ENCODE measurements around the gene FARP2.

The FARP2 gene

DNA sequence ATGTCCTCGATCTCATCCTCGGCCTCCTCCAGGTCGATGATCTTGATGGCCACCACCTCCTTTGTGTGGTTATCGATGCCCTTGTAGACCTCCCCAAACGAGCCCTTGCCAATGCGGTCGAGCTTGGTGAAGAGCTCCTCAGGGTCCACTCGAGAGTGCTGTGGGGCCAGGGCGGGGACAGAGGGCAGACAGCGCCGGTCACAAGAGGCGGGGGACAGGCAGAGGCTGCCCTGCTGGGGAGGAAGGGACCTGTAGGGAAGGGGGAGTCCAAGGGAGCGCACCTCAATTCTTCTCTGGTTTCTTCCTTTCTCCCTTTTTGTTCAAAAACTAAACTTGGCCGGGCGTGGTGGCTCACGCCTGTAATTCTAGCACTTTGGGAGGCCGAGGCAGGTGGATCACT is 145.5 kb downstream of the FARP2 start:
- H3K4me2 ChIP-seq (ENCODE audit: low read length) = no peak overlapping the region
- TF ChIP-seq CTCF (IDR thresholded peaks at IDR 0.05; ENCODE audit: low read depth, low read length) (no peak), EZH2phosphoT487 (IDR thresholded peaks at IDR 0.05; ENCODE audit: low read depth) (no peak)
- no peak overlapping the region for H3K9ac ChIP-seq (ENCODE audit: low read length)
- no peaks in the 10 kb centered on the region for H3K36me3 ChIP-seq (replicated peaks; ENCODE audit: low read depth, low read length)
- peaks cover 7% of the 10 kb centered on the region; the same call in 1 of the 2 replicates for H3K79me2 ChIP-seq (ENCODE audit: low read length)
- no peak overlapping the region for H2AFZ ChIP-seq (ENCODE audit: low read depth, low read length)
- H3K4me1 ChIP-seq (ENCODE audit: low read length) = no peaks in the 10 kb centered on the region
- H3K9me3 ChIP-seq (ENCODE audit: insufficient read depth, low read length) = no peaks in the 10 kb centered on the region
- no peaks in the 10 kb centered on the region for H4K20me1 ChIP-seq (ENCODE audit: insufficient read depth, low read length)
- H3K27ac ChIP-seq (ENCODE audit: low read length) = no peak overlapping the region
- no peak overlapping the region for H3K4me3 ChIP-seq (ENCODE audit: low read length)
- no peaks in the 10 kb centered on the region for H3K27me3 ChIP-seq (ENCODE audit: low read depth, low read length)

GRCh38 chr2:241502281-241502680 is 146.2 kb downstream of the FARP2 start:
- TF ChIP-seq EZH2phosphoT487 (IDR thresholded peaks at IDR 0.05; ENCODE audit: low read depth) (no peak), CTCF (IDR thresholded peaks at IDR 0.05; ENCODE audit: low read depth, low read length) (no peak)
- Histone ChIP-seq H3K36me3 (replicated peaks; ENCODE audit: low read depth, low read length) (no peaks in the 10 kb centered on the region), H3K79me2 (ENCODE audit: low read length) (peaks cover 13% of the 10 kb centered on the region), H4K20me1 (ENCODE audit: insufficient read depth, low read length) (no peaks in the 10 kb centered on the region), H3K27ac (ENCODE audit: low read length) (no peak overlapping the region), H3K4me3 (ENCODE audit: low read length) (no peak overlapping the region), H3K9ac (ENCODE audit: low read length) (no peak overlapping the region), H3K4me1 (ENCODE audit: low read length) (0 out of 2 replicates have a peak, but pooled peaks cover 2% of the 10 kb centered on the region), H3K9me3 (ENCODE audit: insufficient read depth, low read length) (no peaks in the 10 kb centered on the region), H3K4me2 (ENCODE audit: low read length) (no peak overlapping the region), H3K27me3 (ENCODE audit: low read depth, low read length) (no peaks in the 10 kb centered on the region), H2AFZ (ENCODE audit: low read depth, low read length) (no peak overlapping the region)

DNA sequence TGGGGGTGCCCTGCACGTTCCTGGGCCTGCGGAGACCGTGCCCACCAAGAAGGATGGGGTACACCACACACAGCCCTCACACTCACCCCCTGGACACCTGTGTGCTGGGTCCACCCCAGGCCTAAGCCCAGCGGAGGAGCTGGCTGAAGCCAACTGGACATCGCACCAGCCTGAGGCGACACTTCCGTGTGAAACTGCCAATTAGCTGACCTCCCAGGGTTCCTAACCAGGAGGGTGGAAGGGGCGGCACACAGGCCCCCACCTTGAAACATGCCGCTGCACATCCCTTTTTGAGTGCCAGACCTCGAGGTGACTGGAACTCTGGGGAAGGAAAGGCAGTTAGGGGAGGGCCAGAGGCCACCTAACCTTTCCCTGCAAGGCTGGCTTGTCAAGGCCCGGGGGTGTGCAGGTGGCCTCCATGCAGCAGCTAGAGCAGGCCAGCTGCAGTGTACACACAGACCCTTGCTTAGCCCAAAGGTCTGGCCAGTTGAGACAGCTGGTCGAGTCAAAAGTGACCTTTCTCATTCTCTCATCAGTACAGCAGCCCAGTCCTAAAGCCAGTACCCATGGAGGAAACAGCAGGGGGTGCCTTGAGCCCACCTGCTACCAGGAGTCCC is 147.8 kb downstream of the FARP2 start:
- Histone ChIP-seq H3K27ac (ENCODE audit: low read length) (no peak overlapping the region), H4K20me1 (ENCODE audit: insufficient read depth, low read length) (no peaks in the 10 kb centered on the region), H3K4me2 (ENCODE audit: low read length) (no peak overlapping the region), H3K79me2 (ENCODE audit: low read length) (peaks cover 22% of the 10 kb centered on the region), H3K27me3 (ENCODE audit: low read depth, low read length) (no peaks in the 10 kb centered on the region), H2AFZ (ENCODE audit: low read depth, low read length) (no peak overlapping the region), H3K9me3 (ENCODE audit: insufficient read depth, low read length) (no peaks in the 10 kb centered on the region), H3K9ac (ENCODE audit: low read length) (no peak overlapping the region), H3K36me3 (replicated peaks; ENCODE audit: low read depth, low read length) (no peaks in the 10 kb centered on the region), H3K4me3 (ENCODE audit: low read length) (no peak overlapping the region), H3K4me1 (ENCODE audit: low read length) (peaks cover 8% of the 10 kb centered on the region)
- no peak for TF ChIP-seq EZH2phosphoT487 (IDR thresholded peaks at IDR 0.05; ENCODE audit: low read depth)
- no peak for TF ChIP-seq CTCF (IDR thresholded peaks at IDR 0.05; ENCODE audit: low read depth, low read length)

- H4K20me1 ChIP-seq (ENCODE audit: insufficient read depth, low read length) = no peaks in the 10 kb centered on the region
- peaks cover 22% of the 10 kb centered on the region for H3K79me2 ChIP-seq (ENCODE audit: low read length)
- no peak overlapping the region for H3K27ac ChIP-seq (ENCODE audit: low read length)
- TF ChIP-seq EZH2phosphoT487 (IDR thresholded peaks at IDR 0.05; ENCODE audit: low read depth) (no peak), CTCF (IDR thresholded peaks at IDR 0.05; ENCODE audit: low read depth, low read length) (no peak)
- no peaks in the 10 kb centered on the region for H3K9me3 ChIP-seq (ENCODE audit: insufficient read depth, low read length)
- no peak overlapping the region for H2AFZ ChIP-seq (ENCODE audit: low read depth, low read length)
- no peaks in the 10 kb centered on the region for H3K36me3 ChIP-seq (replicated peaks; ENCODE audit: low read depth, low read length)
- no peaks in the 10 kb centered on the region for H3K27me3 ChIP-seq (ENCODE audit: low read depth, low read length)
- no peak overlapping the region for H3K9ac ChIP-seq (ENCODE audit: low read length)
- no peak overlapping the region for H3K4me2 ChIP-seq (ENCODE audit: low read length)
- H3K4me3 ChIP-seq (ENCODE audit: low read length) = no peak overlapping the region
- peaks cover 11% of the 10 kb centered on the region for H3K4me1 ChIP-seq (ENCODE audit: low read length)
These were observed 149.1 kb downstream of the FARP2 start for GRCh38 chr2:241505086-241505780.
